ENCODE measurements around the gene SBNO1. TPM values are rescaled to one million over a fixed set of nuclear protein-coding genes. Genes with fewer than 3 reads are reported as not detected.
"Not testable (repeated sequence)": the region's sequence is repeated elsewhere in the genome, so short reads cannot be mapped to it uniquely, and the experiment has no call there.

The SBNO1 gene
- total and polyA plus RNA-seq, 2 experiments from 2014 or later: 17.6 to 23.6 TPM

GRCh38 chr12:123251403-123252076 is 113.1 kb downstream of the SBNO1 start:
- H3K4me3 ChIP-seq: no peak overlapping the region
- no peaks in the 10 kb centered on the region for H3K27me3 ChIP-seq (replicated peaks; ENCODE audit: insufficient read depth)
- in situ Hi-C loops (cut with MboI): no loop called here
- no peaks in the 10 kb centered on the region for H3K9me3 ChIP-seq (ENCODE audit: low read depth)
- H3K4me2 ChIP-seq (ENCODE audit: unreplicated experiment): no peak overlapping the region
- no peak overlapping the region for H3K27ac ChIP-seq
- H4K20me1 ChIP-seq (ENCODE audit: insufficient read depth): no peaks in the 10 kb centered on the region
- H3K9ac ChIP-seq: no peak overlapping the region
- TF ChIP-seq EZH2phosphoT487 (IDR thresholded peaks at IDR 0.05; ENCODE audit: insufficient read depth, low read depth) (no peak), EZH2 (IDR thresholded peaks at IDR 0.05; ENCODE audit: insufficient read depth, poor library complexity, severe bottlenecking) (no peak)
- DNase-seq: no peak
- H3K79me2 ChIP-seq (ENCODE audit: insufficient read depth): peaks cover 94% of the 10 kb centered on the region
- no peaks in the 10 kb centered on the region for H3K9me2 ChIP-seq (ENCODE audit: insufficient read depth)
- 80 to 86% methylated on average over 6 to 8 of the region's 8 CpGs for WGBS, 2 experiments (ENCODE audit: low coverage in 1 of 2, low lambda C conversion rate in 2 of 2, missing lambda C conversion rate in 2 of 2)
- H3K4me1 ChIP-seq (ENCODE audit: insufficient read depth): no peaks in the 10 kb centered on the region
- H3F3A ChIP-seq (ENCODE audit: insufficient read depth): peaks cover 9% of the 10 kb centered on the region; the same call in 1 of the 2 replicates
- peaks cover 16% of the 10 kb centered on the region for H3K36me3 ChIP-seq (ENCODE audit: low read depth)
- H2AFZ ChIP-seq: no peak overlapping the region

DNA sequence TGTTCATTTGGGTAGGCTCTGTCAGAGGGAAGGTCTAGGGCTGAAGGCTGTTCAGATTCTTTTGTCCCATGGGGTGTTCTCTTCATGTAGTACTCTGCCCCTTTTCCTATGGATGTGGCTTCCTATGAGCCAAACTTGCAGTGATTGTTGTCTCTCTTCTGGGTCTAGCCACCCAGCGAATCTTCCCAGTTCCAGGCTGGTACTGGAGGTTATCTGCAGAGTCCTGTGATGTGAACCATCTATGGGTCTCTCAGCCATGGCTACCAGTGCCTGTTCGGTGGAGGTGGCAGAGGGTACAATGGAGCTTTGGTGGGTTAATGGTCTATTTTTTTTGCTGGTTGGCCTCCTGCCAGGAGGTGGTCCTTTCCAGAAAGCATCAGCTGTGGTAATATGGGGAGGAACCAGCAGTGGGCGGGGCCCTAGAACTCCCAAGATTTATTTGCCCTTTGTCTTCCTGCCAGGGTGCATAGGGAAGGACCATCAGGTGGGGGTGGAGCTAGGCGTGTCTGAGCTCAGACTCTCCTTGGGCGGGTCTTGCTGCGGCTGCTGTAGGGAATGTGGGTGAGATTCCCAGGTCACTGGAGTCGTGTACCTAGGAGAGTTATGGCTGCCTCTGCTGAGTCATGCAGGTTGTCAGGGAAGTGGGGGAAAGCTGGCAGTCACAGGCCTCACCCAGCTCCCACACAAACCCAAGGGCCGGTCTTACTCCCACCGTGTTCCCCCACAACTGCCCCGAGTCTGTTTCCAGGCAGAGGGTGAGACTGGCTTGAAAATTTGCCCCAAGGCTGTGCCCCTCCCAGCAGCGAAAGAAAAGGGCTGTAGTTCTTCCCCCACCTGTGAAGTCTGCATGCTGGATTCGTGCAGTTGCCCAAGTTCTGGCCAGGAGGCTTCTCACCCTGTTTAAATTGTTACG is 113.9 kb downstream of the SBNO1 start:
- no peak overlapping the region for H2AFZ ChIP-seq
- H3K9ac ChIP-seq: no peak overlapping the region
- no peaks in the 10 kb centered on the region for H4K20me1 ChIP-seq (ENCODE audit: insufficient read depth)
- H3K9me2 ChIP-seq (ENCODE audit: insufficient read depth): no peaks in the 10 kb centered on the region
- H3K27me3 ChIP-seq (replicated peaks; ENCODE audit: insufficient read depth): no peaks in the 10 kb centered on the region
- no peak overlapping the region for H3K4me2 ChIP-seq (ENCODE audit: unreplicated experiment)
- TF ChIP-seq EZH2phosphoT487 (IDR thresholded peaks at IDR 0.05; ENCODE audit: insufficient read depth, low read depth) (no peak), EZH2 (IDR thresholded peaks at IDR 0.05; ENCODE audit: insufficient read depth, poor library complexity, severe bottlenecking) (no peak)
- H3K9me3 ChIP-seq (ENCODE audit: low read depth): no peaks in the 10 kb centered on the region
- no peak overlapping the region for H3K4me3 ChIP-seq
- H3K79me2 ChIP-seq (ENCODE audit: insufficient read depth): peaks cover 95% of the 10 kb centered on the region
- no peak overlapping the region for H3K27ac ChIP-seq
- peaks cover 9% of the 10 kb centered on the region for H3K36me3 ChIP-seq (ENCODE audit: low read depth)
- H3F3A ChIP-seq (ENCODE audit: insufficient read depth): 0 out of 2 replicates have a peak, but pooled peaks cover 4% of the 10 kb centered on the region
- H3K4me1 ChIP-seq (ENCODE audit: insufficient read depth): no peaks in the 10 kb centered on the region
- no peak for DNase-seq
- in situ Hi-C loops (cut with MboI): no loop called here
- 93 to 96% methylated on average over 13 of the region's 13 CpGs for WGBS, 2 experiments (ENCODE audit: low coverage in 1 of 2, low lambda C conversion rate in 2 of 2, missing lambda C conversion rate in 2 of 2)

DNA sequence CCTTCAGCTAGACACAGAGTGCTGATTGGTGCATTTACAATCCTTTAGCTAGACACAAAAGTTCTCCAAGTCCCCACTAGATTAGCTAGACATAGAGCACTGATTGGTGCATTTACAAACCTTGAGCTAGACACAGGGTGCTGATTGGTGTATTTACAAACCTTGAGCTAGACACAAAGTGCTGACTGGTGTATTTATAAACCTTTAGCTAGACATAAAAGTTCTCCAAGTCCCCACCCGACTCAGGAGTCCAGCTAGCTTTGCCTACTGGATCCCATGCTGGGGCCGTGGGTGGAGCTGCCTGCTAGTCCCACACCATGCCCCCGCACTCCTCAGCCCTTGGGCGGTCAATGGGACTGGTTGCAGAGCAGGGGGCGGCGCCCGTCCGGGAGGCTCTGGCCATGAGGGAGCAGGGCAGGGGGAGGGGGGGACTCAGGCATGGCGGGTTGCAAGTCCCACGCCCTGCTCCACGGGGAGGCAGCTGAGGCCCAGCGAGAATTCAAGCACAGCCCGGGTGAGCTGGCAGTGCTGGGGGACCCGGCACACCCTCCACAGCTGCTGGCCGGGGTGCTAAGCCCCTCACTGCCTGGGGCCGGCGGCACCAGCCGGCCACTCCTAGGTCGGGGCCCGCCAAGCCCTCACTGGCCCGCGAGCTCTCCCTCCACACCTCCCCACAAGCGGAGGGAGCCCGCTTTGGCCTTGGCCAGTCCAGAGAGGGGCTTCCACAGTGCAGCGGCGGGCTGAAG is 115.5 kb downstream of the SBNO1 start:
- not testable (repeated sequence) for H3K9ac ChIP-seq; H3F3A ChIP-seq (ENCODE audit: insufficient read depth); H3K36me3 ChIP-seq (ENCODE audit: low read depth); H3K4me2 ChIP-seq (ENCODE audit: unreplicated experiment); H2AFZ ChIP-seq; H3K27me3 ChIP-seq (replicated peaks; ENCODE audit: insufficient read depth); H3K9me2 ChIP-seq (ENCODE audit: insufficient read depth); H3K9me3 ChIP-seq (ENCODE audit: low read depth); H4K20me1 ChIP-seq (ENCODE audit: insufficient read depth); H3K27ac ChIP-seq; H3K4me1 ChIP-seq (ENCODE audit: insufficient read depth); DNase-seq; H3K4me3 ChIP-seq
- 92 to 95% methylated on average over 15 to 24 of the region's 26 CpGs for WGBS, 2 experiments (ENCODE audit: low coverage in 1 of 2, low lambda C conversion rate in 2 of 2, missing lambda C conversion rate in 2 of 2)
- in situ Hi-C loops (cut with MboI): loop anchor here (25.0 kb wide), 1 partner anchor 387 kb away; no protein-coding TSS in a partner anchor
- peaks cover 89% of the 10 kb centered on the region for H3K79me2 ChIP-seq (ENCODE audit: insufficient read depth)

DNA sequence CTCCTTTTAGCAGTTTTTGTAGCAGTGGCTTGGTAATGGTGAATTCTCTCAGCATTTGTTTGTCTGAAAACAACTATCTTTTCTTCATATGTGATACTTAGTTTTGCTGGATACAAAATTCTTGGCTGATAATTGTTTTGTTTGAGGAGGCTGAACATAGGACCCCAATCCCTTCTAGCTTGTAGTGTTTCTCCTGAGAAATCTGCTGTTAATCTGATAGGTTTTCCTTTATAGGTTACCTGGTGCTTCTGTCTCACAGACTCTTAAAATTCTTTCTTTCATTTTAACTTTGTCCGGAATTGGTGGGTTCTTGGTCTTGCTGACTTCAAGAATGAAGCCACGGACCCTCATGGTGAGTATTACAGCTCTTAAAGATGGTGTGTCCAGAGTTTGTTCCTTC is 116.5 kb downstream of the SBNO1 start:
- in situ Hi-C loops (cut with MboI): loop anchor here (25.0 kb wide), 1 partner anchor 386 kb away; no protein-coding TSS in a partner anchor
- H3F3A ChIP-seq (ENCODE audit: insufficient read depth); H3K4me1 ChIP-seq (ENCODE audit: insufficient read depth); H3K9me3 ChIP-seq (ENCODE audit: low read depth); H2AFZ ChIP-seq; H3K4me2 ChIP-seq (ENCODE audit: unreplicated experiment); H3K4me3 ChIP-seq; H3K27ac ChIP-seq; H3K36me3 ChIP-seq (ENCODE audit: low read depth); H4K20me1 ChIP-seq (ENCODE audit: insufficient read depth); DNase-seq; H3K9me2 ChIP-seq (ENCODE audit: insufficient read depth); H3K9ac ChIP-seq; H3K27me3 ChIP-seq (replicated peaks; ENCODE audit: insufficient read depth): not testable (repeated sequence)
- WGBS, 2 experiments (ENCODE audit: low coverage in 1 of 2, low lambda C conversion rate in 2 of 2, missing lambda C conversion rate in 2 of 2): 95 to 97% methylated on average over 2 of the region's 2 CpGs
- peaks cover 78% of the 10 kb centered on the region for H3K79me2 ChIP-seq (ENCODE audit: insufficient read depth)
